Caco-2 (cell line): ENCODE measurements around the gene PADI3. TPM values are rescaled to one million over a fixed set of nuclear protein-coding genes. Genes with fewer than 3 reads are reported as not detected.

Experiments
- BruUV-seq: library from RNA; stranded (reverse); fragments of 400-500 nt; replicated peaks from 2 replicates; lab custom pipeline; 2021; lab: Mats Ljungman, UMichigan
- CTCF ChIA-PET: fragments of 300-600 bp; sonication (Branson Sonifier 250); formaldehyde crosslinking; loops from one replicate; lab custom pipeline; 2022; ENCODE audit warnings: antibody characterized with exemption; lab: Charles Lee
- POLR2A ChIA-PET: fragments of 300-600 bp; sonication (Branson Sonifier 250); formaldehyde crosslinking; loops from one replicate; lab custom pipeline; 2022; ENCODE audit warnings: antibody characterized with exemption; lab: Charles Lee
- DNase-seq, 2 experiments: peaks; one replicate each; pipeline versions ENCODE4 v3.0.0 to v3.0.0-alpha.2; 2020 to 2022
- H3K27me3 ChIP-seq: replicated peaks from 2 replicates; pipeline ENCODE4 v1.6.0; 2011; ENCODE audit warnings: low read length; ENCODE audit not compliant: control insufficient read depth, insufficient read depth
- H3K36me3 ChIP-seq: 2 replicates; pipeline ENCODE4 v1.5.1; 2011; ENCODE audit warnings: low read length; ENCODE audit not compliant: control insufficient read depth, insufficient read depth
- H3K4me1 ChIP-seq: fragments of 250-450 bp; sonication (Bioruptor Pico); 2 replicates; pipeline ENCODE4 v1.5.1; 2020; ENCODE audit warnings: mild to moderate bottlenecking
- H3K4me3 ChIP-seq: 2 replicates; pipeline ENCODE4 v1.5.1; 2011; ENCODE audit warnings: low read depth, mild to moderate bottlenecking, control low read depth, low read length
- H3K9me3 ChIP-seq: fragments of 250-450 bp; sonication (Bioruptor Pico); 2 replicates; pipeline ENCODE4 v1.5.1; 2020; ENCODE audit warnings: mild to moderate bottlenecking, moderate library complexity
- H3K27ac Mint-ChIP-seq: one replicate; pipeline ENCODE4 v1.8.0; 2022; ENCODE audit warnings: mixed read lengths; ENCODE audit not compliant: unreplicated experiment
- H3K27me3 Mint-ChIP-seq: one replicate; pipeline ENCODE4 v1.8.0; 2022; ENCODE audit warnings: mixed read lengths; ENCODE audit not compliant: insufficient read depth, unreplicated experiment
- H3K36me3 Mint-ChIP-seq: one replicate; pipeline ENCODE4 v1.8.0; 2022; ENCODE audit warnings: mild to moderate bottlenecking, mixed read lengths; ENCODE audit not compliant: insufficient read depth, unreplicated experiment
- H3K4me1 Mint-ChIP-seq: one replicate; pipeline ENCODE4 v1.8.0; 2022; ENCODE audit warnings: low read depth, mixed read lengths; ENCODE audit not compliant: unreplicated experiment
- H3K4me3 Mint-ChIP-seq: one replicate; pipeline ENCODE4 v1.8.0; 2022; ENCODE audit warnings: mild to moderate bottlenecking, moderate library complexity, mixed read lengths; ENCODE audit not compliant: unreplicated experiment
- H3K9me3 Mint-ChIP-seq: one replicate; pipeline ENCODE4 v1.8.0; 2022; ENCODE audit warnings: mixed read lengths; ENCODE audit not compliant: unreplicated experiment
- CTCF ChIP-seq, 2 experiments: fragments of 200-600 bp in 1 of 2; IDR thresholded peaks; 1 replicate in 1 of 2; 2 replicates in 1 of 2; pipeline versions ENCODE4 v1.5.1 to v1.8.0; 2011 to 2022; ENCODE audit warnings: antibody characterized with exemption in 1 of 2, control low read depth in 1 of 2, inconsistent platforms in 1 of 2, low read depth in 1 of 2, low read length in 1 of 2, mild to moderate bottlenecking in 1 of 2, moderate library complexity in 1 of 2; ENCODE audit not compliant: insufficient read depth in 1 of 2, severe bottlenecking in 1 of 2, unreplicated experiment in 1 of 2
- intact Hi-C: fragments of 100-400 bp; cut with micrococcal nuclease; formaldehyde crosslinking; loops from one replicate; pipeline ENCODE4 v1.10.0; 2022; ENCODE audit not compliant: unreplicated experiment
- total RNA-seq: library from RNA; stranded (reverse); gene quantifications from 2 replicates; pipeline ENCODE4 v1.2.3, GENCODE V29; 2022

Gene PADI3
- total RNA-seq, 1 experiment from 2014 or later = not detected

- BruUV-seq = no TSS peak
- CTCF ChIA-PET = interaction anchor here (0.6 kb wide), 2 partner anchors 149 to 329 kb away, joined by 4 to 7 read pairs; no protein-coding TSS in a partner anchor
These were observed 25.6 kb downstream of the PADI3 start for GRCh38 chr1:17274186-17275170.

GRCh38 chr1:17276568-17276967 is 27.7 kb downstream of the PADI3 start:
- Histone ChIP-seq H3K4me1 (no peaks in the 10 kb centered on the region), H3K27me3 (no peaks in the 10 kb centered on the region), H3K9me3 (no peaks in the 10 kb centered on the region), H3K4me3 (no peak overlapping the region), H3K36me3 (no peaks in the 10 kb centered on the region)
- no peak for DNase-seq
- H3K4me1 Mint-ChIP-seq = no peaks in the 10 kb centered on the region
- no peaks in the 10 kb centered on the region for H3K36me3 Mint-ChIP-seq
- no peak overlapping the region for H3K4me3 Mint-ChIP-seq
- POLR2A ChIA-PET = no interaction called here
- intact Hi-C loops = no loop called here
- no peaks in the 10 kb centered on the region for H3K27me3 Mint-ChIP-seq
- no peak for TF ChIP-seq CTCF (IDR thresholded peaks at IDR 0.05; ENCODE audit: insufficient read depth in 1 of 2, low read depth in 1 of 2, low read length in 1 of 2, severe bottlenecking in 1 of 2, unreplicated experiment in 1 of 2)
- CTCF ChIA-PET = no interaction called here
- BruUV-seq = no TSS peak
- H3K9me3 Mint-ChIP-seq = no peaks in the 10 kb centered on the region
- no peak overlapping the region for H3K27ac Mint-ChIP-seq

More at GRCh38 chr1:17274186-17275170, 25.6 kb downstream of the PADI3 start:
- Mint-ChIP-seq H3K27me3 (no peaks in the 10 kb centered on the region), H3K4me1 (no peaks in the 10 kb centered on the region), H3K4me3 (no peak overlapping the region), H3K36me3 (no peaks in the 10 kb centered on the region), H3K9me3 (no peaks in the 10 kb centered on the region), H3K27ac (no peak overlapping the region)
- intact Hi-C loops = loop anchor here (1.0 kb wide), 1 partner anchor 149 kb away; no protein-coding TSS in a partner anchor
- H3K4me3 ChIP-seq = no peak overlapping the region
- H3K27me3 ChIP-seq = no peaks in the 10 kb centered on the region
- POLR2A ChIA-PET = no interaction called here
- TF ChIP-seq CTCF (IDR thresholded peaks at IDR 0.05; ENCODE audit: insufficient read depth in 1 of 2, low read depth in 1 of 2, low read length in 1 of 2, severe bottlenecking in 1 of 2, unreplicated experiment in 1 of 2) = peak; percentile 49 to 52
- H3K36me3 ChIP-seq = no peaks in the 10 kb centered on the region
- DNase-seq = peak; percentile 58 to 64
- H3K4me1 ChIP-seq = no peaks in the 10 kb centered on the region
- H3K9me3 ChIP-seq = no peaks in the 10 kb centered on the region

GRCh38 chr1:17277511-17278159 is 28.7 kb downstream of the PADI3 start:
- H3K4me3 Mint-ChIP-seq = no peak overlapping the region
- no TSS peak for BruUV-seq
- no peaks in the 10 kb centered on the region for H3K9me3 ChIP-seq
- TF ChIP-seq CTCF (IDR thresholded peaks at IDR 0.05; ENCODE audit: insufficient read depth in 1 of 2, low read depth in 1 of 2, low read length in 1 of 2, severe bottlenecking in 1 of 2, unreplicated experiment in 1 of 2) = no peak
- no peak overlapping the region for H3K4me3 ChIP-seq
- intact Hi-C loops = no loop called here
- H3K36me3 Mint-ChIP-seq = no peaks in the 10 kb centered on the region
- no peaks in the 10 kb centered on the region for H3K4me1 ChIP-seq
- H3K27ac Mint-ChIP-seq = no peak overlapping the region
- ChIA-PET CTCF (no interaction called here), POLR2A (no interaction called here)
- no peaks in the 10 kb centered on the region for H3K27me3 ChIP-seq
- no peaks in the 10 kb centered on the region for H3K9me3 Mint-ChIP-seq
- no peak for DNase-seq
- no peaks in the 10 kb centered on the region for H3K4me1 Mint-ChIP-seq
- H3K36me3 ChIP-seq = no peaks in the 10 kb centered on the region
- no peaks in the 10 kb centered on the region for H3K27me3 Mint-ChIP-seq
